Kidney tubule cell (primary cell): ENCODE data around the gene CTNNA2.
A peak's percentile ranks its signal among the peaks of the same experiment; 100 is the strongest.

Source experiments
- DNase-seq: peaks from one replicate; pipeline ENCODE4 v3.0.0-alpha.2; 2018; ENCODE audit warnings: low spot score

Gene CTNNA2

DNA sequence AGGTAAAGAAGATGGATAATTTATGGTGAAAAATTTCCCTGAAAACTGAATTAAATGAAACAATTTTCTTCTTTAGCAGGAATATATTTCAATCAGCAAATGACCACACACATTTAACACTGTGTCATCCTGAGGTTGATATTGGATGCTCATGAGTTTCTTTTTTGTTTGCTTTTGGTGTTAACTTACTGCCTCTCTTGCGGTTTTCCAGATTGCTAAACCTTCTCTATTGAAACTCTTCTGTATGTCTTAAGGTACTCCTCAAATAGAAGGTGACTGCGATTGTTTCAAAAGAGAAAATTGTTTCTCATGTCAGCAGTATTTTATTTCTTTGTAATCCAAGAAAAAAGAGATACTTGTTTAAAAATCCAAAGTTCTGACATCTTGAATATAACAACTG, 692.6 kb downstream of the CTNNA2 start:
- no peak for DNase-seq

DNA sequence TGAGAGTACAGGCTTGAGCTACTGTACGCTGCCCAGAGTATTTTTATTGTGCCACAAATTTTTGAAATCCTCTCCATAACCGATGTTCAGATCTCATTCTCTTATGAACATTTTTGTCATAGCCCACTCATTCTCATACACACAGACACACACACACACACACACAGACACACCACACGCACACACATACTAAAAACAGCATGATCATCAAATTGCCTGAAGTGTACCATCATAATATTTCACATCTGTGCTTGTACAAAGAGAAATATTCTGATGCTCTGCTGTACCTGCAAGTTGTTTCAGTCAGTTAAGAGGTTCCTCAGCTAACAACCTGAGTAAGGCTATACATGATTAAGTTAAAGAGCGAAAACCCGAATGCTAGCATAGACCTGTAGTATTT, 696.6 kb downstream of the CTNNA2 start:
- no peak for DNase-seq

DNA sequence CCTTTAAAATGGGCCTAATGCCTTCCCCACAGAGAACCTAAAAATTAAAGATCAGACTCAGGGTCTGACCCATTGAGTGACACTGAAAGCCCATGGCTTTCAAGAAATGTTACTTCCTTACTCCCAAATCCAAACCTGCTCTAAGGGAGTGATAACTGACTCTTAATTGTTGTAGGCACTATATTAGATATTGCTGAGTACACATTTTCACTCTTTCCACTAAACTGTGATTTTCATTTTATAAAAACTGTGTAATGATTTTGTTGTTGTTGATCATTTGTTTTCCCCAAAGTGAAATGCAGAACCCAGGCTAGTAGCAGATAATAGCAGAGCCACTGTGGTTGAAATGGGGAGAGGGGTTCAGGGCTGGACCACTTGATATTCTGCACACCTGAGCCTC, 704.6 kb downstream of the CTNNA2 start:
- no peak for DNase-seq

DNA sequence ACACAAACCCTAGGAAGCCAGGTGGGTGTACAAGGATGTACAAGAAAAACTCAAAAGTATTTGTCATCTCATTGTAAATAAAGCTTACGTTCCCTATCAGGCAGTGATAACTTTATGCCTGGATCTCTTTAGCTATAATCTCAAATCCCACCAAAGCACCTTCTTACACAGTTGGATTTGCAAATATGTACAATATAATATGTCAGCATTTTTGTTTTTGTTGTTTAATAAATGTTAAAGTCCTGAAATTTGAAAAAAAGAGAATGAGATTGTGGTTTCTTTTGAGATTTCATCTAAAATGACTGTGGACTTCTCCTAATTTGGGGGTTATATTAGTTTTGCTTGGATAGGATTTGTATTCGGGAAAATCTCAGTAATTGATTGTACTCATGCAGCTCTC, 709.8 kb downstream of the CTNNA2 start:
- no peak for DNase-seq

DNA sequence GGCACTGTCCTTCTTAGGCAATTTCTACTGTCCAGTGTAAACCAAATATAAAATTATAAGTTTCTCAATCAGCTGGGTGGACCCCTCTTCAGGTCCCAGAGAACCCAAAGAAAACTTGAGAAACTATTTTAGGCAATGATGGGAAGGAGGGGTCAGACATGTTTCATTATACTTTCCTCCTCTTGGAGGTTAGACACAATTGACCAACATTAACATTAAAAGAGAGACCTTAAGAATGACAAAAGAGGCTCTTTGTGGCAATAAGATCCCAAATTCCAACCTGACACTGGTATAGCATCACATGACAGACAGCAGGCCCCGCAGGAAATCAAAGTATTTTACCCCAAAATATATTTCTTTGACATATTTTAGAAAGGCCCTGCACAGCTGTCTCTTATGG, 718.6 kb downstream of the CTNNA2 start:
- no peak for DNase-seq

DNA sequence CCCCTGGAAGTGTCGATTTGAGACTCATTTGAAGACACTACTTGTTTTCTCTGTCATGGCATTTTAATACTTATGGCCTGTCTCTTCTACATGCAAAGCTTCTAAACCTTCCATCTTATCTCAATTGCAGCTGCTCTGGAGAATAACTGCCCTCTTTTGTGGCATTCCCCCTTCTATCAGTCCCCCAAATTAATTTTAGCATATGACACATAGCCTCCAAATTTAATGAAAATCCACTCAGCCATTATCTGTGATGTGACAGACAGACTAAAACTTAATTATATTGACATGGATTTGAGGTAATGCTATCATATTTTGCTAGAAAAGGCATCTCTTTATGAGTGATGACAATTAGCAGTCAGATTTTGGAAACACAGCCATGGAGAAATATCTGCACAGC, 720.5 kb downstream of the CTNNA2 start:
- no peak for DNase-seq

DNA sequence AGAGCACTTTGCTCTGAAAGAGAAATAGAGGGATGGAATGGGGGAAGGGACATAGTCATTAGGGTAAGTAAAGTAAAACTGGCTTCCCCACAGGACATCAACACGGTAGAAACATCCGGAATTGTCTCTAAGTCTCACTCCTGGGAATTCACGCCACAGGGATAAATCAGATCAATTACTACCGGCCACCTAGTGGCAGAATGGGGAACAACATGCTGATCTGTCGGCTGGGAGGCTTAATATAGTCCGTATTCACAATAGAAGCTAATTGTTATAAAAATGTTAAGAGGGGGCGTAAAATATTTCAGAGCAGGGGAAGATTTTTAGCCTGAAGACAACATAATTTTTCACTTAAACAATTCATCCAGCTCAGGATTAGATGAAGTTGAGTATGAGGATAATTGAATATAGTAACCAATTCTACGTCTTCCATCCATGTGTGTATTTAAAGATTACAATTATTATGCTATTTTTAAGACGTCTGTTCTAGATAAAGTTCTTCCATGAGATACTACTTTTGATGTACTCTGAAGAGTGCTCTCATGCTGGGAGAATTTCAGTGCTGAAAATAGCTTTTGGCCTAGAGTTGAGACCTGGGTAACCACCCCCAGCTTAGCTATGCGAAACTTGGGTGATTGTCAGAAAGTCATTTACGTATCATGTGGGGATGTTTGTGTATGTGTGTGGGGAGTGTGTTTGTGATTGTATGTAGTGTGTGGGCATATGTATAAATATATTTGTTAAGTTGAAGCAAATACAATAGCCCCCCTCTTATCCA, 726.0 kb downstream of the CTNNA2 start:
- DNase-seq, result peak; percentile 38

DNA sequence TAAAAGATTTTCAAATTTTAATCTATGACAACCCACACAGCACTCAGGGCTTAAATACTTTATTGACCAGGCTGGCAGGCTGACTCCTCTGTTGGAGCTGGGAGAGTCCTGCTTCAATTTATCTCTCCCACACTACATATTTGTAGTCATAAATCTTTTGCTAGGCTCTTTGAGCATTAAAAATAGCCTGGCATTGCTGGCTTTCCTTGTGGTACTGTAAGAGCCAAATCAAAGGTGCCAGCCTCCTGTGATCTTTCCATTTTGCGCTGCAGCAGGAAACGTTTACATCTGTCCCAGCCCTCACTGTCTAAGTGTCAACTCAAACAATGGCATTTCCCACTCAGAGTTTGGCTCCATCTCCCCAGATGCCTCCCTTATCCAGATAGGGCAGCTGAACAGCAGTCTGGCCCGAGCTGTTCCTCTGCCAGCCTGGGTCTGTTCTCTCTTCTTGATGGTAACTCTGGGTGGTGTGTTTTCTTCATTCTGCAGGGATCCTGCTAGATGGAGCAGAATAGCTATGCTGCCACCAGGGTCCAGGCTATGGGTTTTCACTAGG, 729.6 kb downstream of the CTNNA2 start:
- no peak for DNase-seq

DNA sequence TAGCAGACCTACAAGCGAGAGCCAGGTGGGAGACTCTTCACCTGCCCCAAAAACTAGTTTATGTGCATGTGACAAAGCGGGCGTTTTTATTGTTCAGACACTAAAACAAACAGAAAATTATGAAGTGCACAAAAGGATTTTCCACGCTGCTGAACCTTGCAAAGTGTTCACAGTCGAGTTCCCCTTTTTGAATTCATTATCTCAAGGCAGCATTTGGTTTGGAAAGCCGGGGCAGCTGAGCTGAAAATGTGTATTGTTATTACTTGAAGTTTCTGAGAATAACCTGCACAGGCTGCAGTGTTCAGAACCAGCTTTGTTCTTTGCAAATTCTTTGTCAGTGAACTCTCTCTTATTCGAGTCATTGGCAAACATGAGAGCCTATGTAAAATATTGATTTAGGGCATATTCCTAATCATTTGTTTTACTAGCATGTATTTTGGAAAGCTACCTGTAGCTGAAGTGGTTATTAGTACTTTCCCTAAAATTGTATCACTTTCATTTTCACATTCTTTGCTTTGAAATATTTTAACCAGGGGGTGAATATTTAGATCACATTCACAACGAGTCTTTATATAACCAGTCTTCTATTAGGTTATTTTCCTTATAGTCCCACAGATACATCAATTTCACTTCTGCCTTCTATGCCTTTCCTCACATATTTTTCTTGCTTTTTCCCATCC, 732.2 kb downstream of the CTNNA2 start:
- DNase-seq, result no peak

DNA sequence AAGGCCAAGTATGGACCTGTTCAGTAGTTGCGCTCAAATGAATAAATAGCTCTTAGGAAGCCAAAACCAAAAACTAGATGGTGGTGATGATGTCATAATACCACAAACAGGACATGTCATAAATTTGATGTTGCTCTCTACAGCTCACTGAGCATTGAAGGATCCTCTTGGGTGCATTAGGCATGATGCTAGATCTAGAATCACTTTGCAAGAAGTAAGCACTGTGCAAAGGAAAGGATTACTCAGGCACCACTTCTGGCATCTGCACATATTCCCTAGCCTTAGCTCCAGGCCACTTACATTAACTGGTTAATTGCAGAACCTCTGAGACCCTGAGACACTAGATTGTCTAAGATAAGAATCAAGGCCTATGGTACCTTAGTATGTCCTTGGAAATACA, 733.7 kb downstream of the CTNNA2 start:
- DNase-seq, result peak; percentile 1

DNA sequence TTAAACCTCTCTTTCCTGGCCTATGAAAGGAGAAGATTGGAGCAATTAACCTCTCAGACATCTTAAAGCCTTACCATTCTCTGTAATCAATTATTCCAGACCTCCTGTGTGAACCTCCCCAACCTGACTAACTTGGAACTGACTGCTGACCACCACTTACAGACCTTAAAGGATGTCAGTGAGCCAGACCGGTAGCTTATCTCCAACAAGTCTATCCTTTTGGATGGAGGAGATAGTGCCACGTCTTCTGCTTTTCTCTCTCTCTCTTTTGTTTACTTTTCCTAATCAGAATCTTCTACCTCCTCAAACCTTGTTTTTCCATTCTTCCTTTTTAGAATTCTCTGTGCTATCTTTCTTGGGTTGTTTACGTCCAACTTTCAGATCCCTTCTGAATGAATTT, 734.5 kb downstream of the CTNNA2 start:
- DNase-seq, result no peak

DNA sequence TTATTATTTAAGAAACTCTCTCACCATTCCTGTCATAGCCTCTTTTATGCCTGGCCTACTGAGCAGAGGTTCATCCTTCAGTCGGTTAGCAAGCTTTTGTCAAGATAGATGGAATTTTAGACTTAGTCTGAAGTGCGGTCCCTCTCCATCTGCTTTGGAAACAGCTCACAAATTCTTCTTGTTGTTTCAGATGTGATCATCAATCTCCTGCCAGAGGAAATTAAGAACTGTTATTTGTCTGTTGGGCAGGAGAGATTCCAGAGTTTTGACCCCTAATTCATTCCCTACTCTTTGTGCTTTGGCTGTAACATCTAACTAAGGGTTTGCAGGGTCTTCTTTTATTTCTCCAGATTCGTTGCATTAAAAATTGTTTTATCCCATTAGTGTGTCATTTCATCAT, 735.3 kb downstream of the CTNNA2 start:
- no peak for DNase-seq

DNA sequence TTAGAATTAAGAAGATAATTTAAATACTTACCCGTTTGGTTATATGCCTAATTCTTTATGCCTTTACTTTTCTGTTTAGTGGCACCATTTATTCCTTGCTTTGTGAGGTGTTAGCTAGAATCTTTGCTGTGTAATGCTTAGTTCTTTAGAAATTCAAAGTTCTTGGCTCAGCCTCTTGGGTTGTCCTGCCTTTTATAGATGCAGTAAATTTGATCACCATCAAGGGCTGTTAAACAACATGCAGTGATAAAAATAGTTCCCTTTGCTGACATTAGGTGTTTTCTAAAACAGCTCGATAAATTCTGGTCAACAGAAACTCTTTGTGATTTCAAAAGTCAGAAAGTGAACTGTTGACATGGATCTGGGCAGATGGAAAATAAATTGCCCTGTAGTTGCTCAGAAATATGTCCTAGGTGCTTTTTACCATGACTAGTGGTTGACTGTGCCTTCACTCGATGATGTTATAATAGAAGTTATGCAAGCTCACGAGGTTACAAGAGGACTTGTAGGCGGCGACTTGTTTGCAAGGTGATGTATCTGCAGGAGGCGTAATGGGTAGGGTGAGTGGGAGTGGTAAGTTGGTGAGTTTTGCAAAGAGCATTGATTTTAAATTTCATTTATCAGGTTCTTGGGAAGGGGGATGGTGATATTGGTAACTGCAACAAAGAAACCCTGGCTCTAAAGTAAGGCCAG, 739.6 kb downstream of the CTNNA2 start:
- DNase-seq, result no peak

DNA sequence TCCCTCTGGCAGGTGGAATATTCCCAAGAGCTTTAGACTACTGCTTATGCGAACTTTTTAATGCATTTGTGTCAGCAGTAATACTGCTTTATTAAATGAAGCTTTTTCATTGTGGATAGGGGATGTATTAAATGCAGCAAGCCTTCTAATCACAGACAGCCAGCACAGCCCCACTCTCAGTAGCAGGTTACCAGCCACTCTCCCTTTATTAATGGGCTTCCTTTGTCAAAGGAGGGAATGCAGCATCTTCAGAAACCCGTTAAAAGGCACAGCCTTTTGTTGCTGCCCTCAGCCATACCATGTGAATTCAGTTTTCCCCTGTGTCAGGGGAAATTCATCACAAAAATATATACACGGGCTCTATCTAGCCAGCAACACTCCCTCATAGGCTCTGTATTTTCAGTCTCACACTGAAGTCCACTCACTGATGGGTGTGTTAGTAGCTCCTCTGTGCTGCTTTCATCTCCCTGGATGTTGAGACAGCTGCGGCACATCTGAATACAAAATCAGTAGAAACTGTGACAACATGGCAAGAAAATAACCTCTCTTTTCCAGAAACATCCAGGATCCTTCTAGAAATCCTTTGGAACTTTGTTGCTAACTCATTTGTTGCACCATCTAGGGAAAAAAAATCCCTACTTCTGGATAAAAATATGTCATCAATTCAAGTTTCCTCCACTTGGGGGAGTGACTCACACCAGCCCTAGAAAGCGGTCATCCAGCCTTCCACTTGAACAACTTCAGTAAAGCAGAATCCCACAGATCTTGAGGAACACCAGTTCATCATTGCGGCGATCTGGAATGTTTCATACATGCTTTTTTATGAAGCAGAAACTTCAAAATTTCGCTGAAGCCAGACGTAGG, 743.3 kb downstream of the CTNNA2 start:
- peak; percentile 44 for DNase-seq

DNA sequence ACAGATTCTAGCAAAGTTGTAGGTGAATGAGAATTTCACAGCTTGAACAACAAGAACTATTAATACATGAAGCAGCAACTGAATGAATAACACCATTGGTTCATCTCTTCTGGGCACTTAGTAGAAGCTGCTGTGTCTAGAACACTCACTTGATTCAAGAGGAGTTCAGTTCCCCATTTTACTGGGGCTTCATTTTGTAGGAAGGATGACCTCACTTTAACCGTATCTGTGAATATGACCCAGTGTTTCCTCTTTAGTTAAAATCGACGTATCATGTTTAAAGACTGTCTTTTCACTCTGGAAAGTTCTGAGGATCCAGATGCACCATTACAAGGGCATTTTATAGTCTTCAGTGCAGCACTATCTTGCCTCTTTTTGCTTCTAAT, 743.9 kb downstream of the CTNNA2 start:
- DNase-seq, result no peak

DNA sequence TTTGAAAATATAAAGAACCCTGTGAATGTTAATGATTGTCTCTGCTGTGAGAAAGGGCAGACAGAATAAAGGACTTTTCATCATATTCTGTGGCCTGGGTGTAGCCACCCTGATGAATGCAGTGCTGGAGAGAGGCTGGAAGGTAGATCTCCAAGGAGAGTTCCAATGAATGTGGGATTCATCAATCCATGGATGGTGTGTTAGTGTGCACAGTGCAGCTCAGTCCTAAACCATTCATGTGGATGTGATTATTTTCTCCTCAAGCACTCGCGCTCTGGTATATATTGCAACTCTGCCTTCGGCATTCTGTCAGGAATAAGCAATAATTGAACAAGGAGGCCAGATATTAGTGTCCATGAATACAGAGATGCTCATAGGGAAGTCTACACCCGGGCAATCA, 744.6 kb downstream of the CTNNA2 start:
- DNase-seq, result no peak

DNA sequence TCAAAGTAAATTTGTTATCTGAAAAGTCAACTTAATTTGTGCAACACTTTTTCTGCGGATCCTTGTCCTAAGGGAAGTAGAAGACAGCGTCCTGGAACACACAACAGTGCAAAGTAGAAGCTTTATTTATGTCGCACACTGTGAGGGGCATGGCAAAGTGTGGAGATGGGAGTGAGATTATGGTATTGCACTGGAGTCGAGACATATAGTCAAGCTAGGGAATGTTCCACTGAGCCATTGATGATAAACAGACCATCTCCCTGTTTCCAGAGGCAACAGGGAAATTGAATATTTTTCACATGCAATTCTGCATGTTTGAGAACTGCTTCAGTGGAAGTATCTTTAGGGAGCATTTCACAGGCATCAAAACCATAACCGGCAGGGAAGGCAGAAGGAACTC, 745.5 kb downstream of the CTNNA2 start:
- DNase-seq, result no peak

DNA sequence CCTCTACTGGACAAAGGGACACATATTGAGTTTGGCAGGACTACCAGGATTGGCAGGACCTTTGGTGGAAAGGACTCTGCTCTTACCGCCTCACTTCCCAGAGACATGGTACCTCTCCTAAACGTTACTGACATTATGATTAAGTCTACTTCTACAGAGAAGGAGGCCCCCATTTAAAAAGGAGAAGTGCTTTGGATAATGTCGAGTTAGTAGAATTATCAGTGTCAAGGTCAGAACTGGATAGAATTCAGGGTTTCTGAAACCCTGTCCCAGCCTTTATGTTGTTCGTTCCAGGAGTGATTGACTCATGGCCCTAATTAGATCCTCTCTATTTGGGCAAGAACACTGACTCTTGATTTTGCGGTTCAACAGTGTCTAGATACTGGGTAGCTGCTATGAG, 745.9 kb downstream of the CTNNA2 start:
- DNase-seq, result no peak

DNA sequence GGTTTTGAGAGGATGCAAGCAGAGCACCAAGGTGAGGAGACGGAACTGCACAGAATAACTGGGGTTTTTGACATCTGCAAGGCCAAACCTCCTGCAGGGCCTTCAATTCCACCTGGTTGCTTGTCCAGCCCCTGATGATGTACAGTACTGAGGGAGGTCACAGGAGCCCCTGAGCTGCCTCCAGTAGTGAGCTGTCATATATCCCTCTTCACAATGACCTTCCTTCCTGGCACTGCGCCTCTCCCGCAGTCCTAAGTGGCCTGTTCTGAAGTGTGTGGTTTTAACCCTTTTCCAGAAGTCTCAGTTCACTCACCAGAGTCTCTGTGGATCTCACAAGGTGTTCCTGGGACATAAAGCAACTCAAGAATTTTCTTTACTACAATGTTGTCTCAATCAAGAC, 746.4 kb downstream of the CTNNA2 start:
- DNase-seq, result no peak

DNA sequence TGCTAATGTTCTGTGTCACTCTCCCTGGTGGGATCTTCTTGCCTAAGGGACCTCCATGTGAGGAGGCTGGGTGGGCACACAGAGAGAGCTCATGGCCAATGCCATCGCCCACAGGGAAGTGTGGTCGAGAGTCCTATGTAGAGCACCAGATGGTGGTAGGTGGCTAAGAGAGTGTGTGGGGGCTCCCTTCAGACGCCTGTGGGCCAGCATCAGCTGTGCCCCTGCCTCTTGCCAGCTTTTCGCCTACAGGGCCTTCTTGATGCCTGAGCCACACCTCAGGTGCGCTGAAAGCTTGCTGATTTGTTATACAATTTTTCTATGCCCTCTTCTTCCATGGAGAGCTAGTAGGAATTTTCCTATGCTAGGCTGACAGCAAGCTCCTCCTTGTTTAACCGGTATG, 753.4 kb downstream of the CTNNA2 start:
- no peak for DNase-seq

DNA sequence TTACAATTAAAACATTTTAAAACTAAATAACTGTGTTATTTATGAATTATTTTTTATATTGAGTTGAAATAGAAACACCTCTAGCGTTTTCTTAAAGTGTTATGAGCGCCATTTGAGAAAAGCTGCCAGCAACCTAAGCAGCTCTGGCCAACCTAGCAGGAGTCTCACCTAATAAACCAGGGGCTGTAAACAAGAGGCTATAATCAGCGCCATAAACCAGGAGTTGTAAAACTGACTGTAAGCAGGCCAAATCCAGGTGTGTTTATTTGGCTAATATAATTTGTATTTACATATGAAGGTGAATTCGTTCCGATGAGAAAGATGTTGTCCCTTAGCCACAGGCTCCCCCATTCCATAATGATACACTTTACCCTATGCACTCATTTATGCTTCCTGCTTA, 757.0 kb downstream of the CTNNA2 start:
- DNase-seq, result no peak

DNA sequence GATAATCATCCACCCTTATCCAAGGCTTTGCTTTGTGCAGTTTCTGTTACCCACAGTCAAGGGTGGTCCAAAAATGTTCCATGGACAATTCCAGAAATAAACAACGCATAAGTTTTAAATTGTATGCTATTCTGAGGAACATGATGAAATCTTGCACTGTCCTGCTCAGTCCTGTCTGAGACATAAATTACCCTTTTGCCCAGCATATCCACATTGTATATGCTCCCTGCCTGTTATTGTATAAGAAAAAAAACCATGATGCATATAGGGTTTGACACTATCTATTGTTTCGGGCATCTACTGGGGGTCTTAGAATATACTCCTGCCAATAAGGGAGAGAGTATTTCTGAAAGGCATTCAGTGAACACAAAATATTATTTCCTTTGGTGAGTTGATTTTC, 767.7 kb downstream of the CTNNA2 start:
- no peak for DNase-seq
